Upper lobe of left lung (tissue), 4 donors: ENCODE measurements around the gene FYN.

Experiments used
- POLR2A ChIP-seq, 4 donors: fragments of 450-650 bp; IDR thresholded peaks; one replicate each; pipeline ENCODE4 v1.5.1; 2016 to 2017; ENCODE audit warnings: antibody characterized with exemption in 4 of 4, mild to moderate bottlenecking in 2 of 4
- TF ChIP-seq, protein P1 (sequence below), 6 experiments: fragments of 450-650 bp in 4 of 6; fragments of 200-600 bp in 2 of 6; sonication (generic) in 2 of 6; IDR thresholded peaks; one replicate each; pipeline ENCODE4 v1.5.1; 2016 to 2019; ENCODE audit warnings: antibody characterized with exemption in 6 of 6

GRCh38 chr6:111793711-111794111 is 79.5 kb downstream of the FYN start:
- TF ChIP-seq, protein P1, sequence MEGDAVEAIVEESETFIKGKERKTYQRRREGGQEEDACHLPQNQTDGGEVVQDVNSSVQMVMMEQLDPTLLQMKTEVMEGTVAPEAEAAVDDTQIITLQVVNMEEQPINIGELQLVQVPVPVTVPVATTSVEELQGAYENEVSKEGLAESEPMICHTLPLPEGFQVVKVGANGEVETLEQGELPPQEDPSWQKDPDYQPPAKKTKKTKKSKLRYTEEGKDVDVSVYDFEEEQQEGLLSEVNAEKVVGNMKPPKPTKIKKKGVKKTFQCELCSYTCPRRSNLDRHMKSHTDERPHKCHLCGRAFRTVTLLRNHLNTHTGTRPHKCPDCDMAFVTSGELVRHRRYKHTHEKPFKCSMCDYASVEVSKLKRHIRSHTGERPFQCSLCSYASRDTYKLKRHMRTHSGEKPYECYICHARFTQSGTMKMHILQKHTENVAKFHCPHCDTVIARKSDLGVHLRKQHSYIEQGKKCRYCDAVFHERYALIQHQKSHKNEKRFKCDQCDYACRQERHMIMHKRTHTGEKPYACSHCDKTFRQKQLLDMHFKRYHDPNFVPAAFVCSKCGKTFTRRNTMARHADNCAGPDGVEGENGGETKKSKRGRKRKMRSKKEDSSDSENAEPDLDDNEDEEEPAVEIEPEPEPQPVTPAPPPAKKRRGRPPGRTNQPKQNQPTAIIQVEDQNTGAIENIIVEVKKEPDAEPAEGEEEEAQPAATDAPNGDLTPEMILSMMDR (IDR thresholded peaks at IDR 0.05) = no peak
- peak in 1 of 4 donors; percentile 34 for TF ChIP-seq POLR2A (IDR thresholded peaks at IDR 0.05)
